ENCODE measurements around the gene CORO6.

The CORO6 gene

GRCh38 chr17:29577001-29577370 lies 45.7 kb downstream of the CORO6 start:
- DNase-seq (ENCODE audit: low spot score) = no peak

GRCh38 chr17:29576214-29577000 lies 46.3 kb downstream of the CORO6 start:
- DNase-seq (ENCODE audit: low spot score) = no peak

DNA sequence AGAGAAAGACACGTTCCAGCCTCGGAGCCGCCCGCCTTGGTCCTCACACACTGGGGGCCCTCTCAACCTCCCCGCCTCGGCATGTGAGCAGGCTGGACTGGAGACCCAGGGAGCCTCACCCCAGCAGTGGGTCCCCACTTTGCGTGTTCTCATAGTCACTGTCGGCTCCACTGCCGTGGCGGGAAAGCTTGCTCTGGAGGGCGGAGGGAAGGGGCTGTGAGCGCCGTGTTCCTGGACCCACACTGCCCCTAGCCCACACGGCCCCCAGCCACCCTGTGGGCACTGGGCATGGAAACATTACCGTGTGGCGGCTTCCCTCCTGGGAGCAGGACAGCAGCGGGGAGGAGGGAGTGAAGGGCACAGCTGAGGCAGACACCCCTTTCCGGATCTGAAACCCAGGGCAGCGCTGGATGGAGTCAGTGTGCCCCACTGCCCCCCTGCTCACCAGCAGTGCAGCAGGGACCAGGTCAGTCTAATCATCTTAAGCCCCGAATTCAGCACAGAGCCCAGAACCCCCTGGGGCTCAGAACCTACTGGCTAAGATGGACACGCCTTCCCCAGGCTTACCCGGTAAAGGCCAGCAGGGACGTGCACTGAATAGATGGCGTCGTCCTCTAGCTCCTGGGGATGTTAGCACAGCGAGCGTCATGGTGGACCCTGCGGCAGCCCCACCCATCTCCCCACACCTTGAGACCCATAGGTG lies 47.0 kb downstream of the CORO6 start:
- no peak for DNase-seq (ENCODE audit: low spot score)

GRCh38 chr17:29574732-29575510 lies 47.8 kb downstream of the CORO6 start:
- no peak for DNase-seq (ENCODE audit: low spot score)

- DNase-seq (ENCODE audit: low spot score) = no peak
Observed at GRCh38 chr17:29573871-29574731, 48.6 kb downstream of the CORO6 start.

- no peak for DNase-seq (ENCODE audit: low spot score)
Observed at GRCh38 chr17:29573558-29573869, 49.2 kb downstream of the CORO6 start.

DNA sequence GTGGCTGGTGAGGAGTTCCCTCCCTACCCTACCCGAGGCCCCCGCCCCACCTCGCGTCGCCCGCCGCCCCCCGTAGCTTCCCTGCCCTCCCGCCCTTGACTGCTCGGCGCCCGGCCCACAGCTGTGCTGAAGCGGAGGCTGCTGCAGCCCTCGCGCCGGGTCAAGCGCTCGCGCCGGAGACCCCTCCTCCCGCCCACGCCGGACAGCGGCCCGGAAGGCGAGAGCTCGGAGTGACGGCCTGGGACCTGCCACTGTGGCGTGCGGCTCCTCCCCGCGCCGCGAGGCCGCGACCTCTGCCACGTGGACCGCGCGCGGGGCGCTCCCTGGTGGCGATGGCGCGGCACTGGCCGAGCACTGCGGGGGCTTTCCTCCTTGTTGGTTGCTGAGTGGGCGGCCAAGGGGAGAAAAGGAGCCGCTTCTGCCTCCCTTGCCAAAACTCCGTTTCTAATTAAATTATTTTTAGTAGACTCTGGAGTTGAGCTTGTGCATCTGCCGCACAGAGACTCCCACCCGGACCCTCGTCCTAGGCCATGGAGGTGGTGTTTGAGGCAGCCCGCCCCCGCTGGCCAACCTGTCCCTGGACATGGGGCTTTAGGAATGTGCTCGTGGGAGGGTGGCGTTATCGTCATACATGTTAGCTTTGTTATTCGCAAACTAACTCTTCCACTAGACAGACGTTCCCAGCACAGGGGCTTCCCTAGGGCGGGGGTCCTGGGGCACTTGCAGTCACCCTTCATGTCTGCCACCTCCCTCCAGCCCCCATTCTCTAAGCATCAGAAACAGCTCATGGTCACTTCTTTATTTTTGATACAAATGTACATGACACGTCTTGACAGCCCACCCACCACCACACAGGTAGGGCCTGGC lies 49.8 kb downstream of the CORO6 start:
- DNase-seq (ENCODE audit: low spot score) = peak; percentile 81

GRCh38 chr17:29571883-29572681 lies 50.6 kb downstream of the CORO6 start:
- DNase-seq (ENCODE audit: low spot score) = no peak

DNA sequence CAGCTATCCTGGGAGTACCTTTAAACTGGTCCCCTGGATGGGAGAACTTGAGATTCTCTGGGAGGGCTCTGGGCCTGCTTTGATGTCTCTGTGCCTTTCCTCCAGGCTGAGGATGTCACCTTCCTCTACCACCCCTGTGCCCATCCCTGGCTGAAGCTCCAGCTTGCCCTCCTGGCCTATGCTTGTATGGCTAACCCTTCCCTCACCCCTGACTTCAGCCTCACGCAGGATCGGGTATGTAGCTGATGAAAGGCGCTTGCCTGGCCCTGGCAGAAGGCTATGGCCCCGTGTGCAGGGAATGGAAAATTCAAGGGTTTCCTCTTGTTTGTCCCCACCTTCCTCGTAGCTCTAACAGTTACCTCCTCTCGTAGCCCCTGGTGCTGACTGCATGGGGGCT lies 51.2 kb downstream of the CORO6 start:
- no peak for DNase-seq (ENCODE audit: low spot score)

DNA sequence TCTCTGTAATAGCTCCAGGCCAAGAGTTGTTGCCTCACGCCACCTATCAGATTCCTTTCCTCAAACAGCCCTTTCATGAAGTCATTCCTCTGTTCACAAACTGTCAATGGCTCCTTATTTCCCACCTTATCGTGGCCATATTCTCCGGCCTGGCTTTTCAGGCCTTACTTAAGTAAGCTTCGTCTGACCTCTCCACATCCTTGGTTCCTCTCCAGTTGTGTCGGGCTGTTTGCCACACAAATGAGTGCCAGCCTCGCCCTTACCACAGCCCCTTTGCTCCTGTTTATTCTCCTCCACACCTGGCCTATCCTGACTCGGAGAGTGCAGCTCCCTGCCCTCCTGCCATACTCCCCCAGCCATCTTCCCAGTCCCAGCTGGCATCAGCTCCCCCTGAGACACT lies 52.2 kb downstream of the CORO6 start:
- DNase-seq (ENCODE audit: low spot score) = no peak

- peak; percentile 66 for DNase-seq (ENCODE audit: low spot score)
Observed at GRCh38 chr17:29569245-29569950, 53.3 kb downstream of the CORO6 start.

DNA sequence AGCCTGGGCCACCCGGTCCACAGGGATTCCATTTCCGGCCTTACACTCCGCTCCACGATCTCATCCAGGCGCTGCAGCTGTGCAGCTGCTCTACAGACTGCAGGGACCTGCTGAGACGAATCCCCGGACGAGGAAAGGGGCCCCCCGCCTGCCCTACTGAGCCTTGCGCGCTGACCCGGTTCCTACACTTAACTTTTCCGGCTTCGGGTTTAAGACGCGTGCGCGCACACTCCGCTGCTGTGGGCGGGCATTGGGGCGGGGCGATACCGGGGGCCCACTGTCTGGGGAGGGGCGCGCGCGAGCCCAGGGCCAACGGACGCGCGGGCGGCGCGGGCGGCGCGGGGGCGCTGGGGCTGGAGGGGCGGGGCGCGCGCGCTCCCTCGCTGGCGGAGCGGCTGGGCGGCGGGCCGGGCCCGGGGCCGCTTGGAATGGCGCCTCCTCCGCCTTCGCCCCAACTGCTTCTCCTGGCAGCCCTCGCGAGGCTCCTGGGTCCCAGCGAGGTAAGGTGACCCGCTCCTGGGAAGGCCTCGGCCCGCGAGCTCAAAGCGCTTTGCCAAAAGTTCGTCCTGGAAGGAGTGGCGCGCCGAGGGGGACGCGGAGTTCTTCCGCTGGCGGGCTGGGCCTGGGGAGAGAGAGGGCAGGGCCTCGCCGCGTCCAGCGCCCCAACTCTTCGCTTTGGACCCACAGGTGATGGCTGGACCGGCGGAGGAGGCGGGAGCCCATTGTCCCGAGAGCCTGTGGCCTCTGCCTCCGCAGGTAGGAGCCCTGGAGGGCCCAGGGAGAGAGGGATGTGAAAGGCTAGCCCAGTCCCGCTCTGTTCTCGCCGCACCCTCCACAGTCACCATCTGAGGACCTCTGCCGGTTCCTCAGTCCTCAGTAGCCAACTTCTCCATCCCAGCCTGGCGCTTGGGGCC lies 54.1 kb downstream of the CORO6 start, which contains the start of gene TP53I13:
Gene TP53I13, plus strand, starts transcription at position 371 of the 914 bp plus-strand sequence. Its CDS starts 58 bp downstream, at position 429.
- DNase-seq (ENCODE audit: low spot score) = peak; percentile 84

- DNase-seq (ENCODE audit: low spot score) = peak; percentile 85
Observed at GRCh38 chr17:29567554-29568330, 55.0 kb downstream of the CORO6 start.

GRCh38 chr17:29567304-29567553 lies 55.5 kb downstream of the CORO6 start:
- DNase-seq (ENCODE audit: low spot score) = no peak

DNA sequence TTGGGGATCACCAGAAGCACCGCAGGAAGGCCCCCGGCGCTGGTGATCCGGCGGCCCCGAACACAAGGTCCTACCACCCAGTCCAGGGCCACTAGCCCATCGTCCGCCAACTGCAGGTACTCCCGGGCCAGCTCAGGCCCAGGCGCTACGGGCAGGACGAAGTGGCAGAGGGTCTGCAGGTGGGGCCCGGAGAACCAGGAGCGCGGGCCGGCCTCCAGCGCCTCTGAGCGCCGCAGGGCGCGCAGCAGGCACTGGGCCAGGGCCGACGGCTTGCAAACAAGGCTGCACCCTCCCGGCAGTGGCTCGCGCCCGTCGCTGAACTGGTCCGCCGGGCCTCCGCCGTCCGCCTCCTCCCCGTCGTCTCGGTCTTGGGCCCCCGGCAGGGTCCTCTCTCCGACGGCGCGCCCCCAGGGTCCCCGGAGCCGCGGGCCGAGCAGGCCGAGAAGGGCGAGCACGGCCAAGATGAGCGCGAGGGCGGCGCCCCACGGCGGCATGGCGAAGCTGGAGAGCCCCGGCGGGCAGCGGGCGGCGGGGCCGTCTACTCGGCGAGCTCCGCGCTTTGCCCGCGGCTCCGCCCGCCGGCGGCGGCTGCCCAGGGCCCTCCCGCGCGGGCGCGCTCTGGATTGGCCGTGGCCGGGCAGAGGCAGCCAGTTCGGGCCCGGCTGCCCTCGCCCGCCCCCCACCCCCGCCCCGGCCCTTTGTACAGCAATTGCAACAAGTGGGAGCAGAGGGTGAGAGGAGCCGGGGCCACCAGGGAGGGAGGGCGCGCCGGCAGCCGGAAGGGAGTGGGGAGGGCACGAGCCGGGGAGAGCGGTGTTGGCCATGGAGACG lies 56.0 kb downstream of the CORO6 start, which contains the start of gene ABHD15:
Gene ABHD15, minus strand, starts transcription at position 565 of the 831 bp plus-strand sequence. Its CDS starts 71 bp downstream, at position 494.
- DNase-seq (ENCODE audit: low spot score) = peak; percentile 81

DNA sequence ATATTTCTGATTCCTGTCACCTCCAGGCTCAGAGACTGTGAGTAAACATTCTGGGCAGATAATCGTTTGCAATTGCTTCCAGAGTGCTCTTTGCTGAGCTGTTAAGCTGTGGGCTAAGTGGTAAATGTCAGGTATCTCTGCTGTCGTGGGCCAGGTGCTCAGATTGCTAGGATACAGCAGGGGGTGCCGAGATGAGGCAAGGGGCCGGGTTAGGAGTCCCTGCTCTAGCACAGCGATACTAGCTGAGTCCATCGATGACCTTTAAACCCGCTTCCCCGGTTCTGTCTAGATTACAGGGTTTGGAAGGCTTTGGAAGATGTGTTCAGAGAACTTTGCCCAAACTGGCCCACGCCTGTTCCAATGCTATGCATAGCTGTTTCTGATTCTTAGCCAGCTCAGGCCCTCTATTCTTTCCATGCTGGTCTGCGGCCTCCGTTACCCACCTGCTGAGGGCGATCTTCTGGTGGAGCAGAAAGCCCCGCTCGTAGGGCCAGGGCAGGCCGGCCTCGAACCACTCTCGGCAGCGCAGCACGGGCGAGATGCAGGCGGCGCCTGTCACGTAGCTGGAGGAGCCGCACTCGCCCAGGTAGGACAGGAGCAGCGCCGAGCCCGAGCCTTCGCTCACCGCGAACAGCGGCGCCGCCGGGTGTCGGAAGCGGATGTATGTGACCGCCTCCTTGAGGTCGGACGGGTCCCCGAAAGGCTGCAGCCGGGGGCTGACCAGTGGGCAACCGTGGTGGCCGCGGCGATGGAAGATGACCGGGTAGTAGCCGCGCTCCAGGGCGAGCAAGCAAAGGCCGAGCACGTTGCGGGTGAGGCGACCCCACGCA lies 56.9 kb downstream of the CORO6 start:
- no peak for DNase-seq (ENCODE audit: low spot score)

Measured in hepatic stellate cell (primary cell).